Breast epithelium (tissue), 4 donors: Measurements from ENCODE around the gene SCEL. TPM values are rescaled to one million over a fixed set of nuclear protein-coding genes. Genes with fewer than 3 reads are reported as not detected.

Source experiments
- DNase-seq, 2 donors: peaks; one replicate each; pipeline ENCODE4 v3.0.0-alpha.2; 2019; ENCODE audit warnings: low spot score in 2 of 2
- H3K27ac ChIP-seq, 2 donors: fragments of 200-600 bp; sonication (generic) in 1 of 2; one replicate each; pipeline ENCODE4 v1.5.1; 2016 to 2019; ENCODE audit warnings: mild to moderate bottlenecking in 1 of 2
- H3K27me3 ChIP-seq, 2 donors: fragments of 200-600 bp; sonication (generic) in 1 of 2; one replicate each; pipeline versions ENCODE4 v1.5.1 to v1.6.0; 2017 to 2019; ENCODE audit warnings: control low read depth in 1 of 2, mild to moderate bottlenecking in 1 of 2
- H3K36me3 ChIP-seq: fragments of 200-600 bp; one replicate; pipeline ENCODE4 v1.5.1; 2019
- H3K4me1 ChIP-seq, 2 donors: fragments of 200-600 bp; sonication (generic); one replicate each; pipeline ENCODE4 v1.5.1; 2016 to 2019; ENCODE audit warnings: control low read depth in 1 of 2
- H3K4me3 ChIP-seq, 3 donors: fragments of 200-600 bp; sonication (generic); 1 replicate in 2 of 3; 2 replicates in 1 of 3; pipeline ENCODE4 v1.5.1; 2016 to 2019; ENCODE audit warnings: mild to moderate bottlenecking in 3 of 3, moderate library complexity in 2 of 3
- H3K9me3 ChIP-seq, 2 donors: fragments of 200-600 bp; sonication (generic) in 1 of 2; one replicate each; pipeline ENCODE4 v1.5.1; 2016 to 2019; ENCODE audit warnings: control low read depth in 1 of 2
- POLR2A ChIP-seq: fragments of 450-650 bp; IDR thresholded peaks from one replicate; pipeline ENCODE4 v1.6.1; 2016; ENCODE audit warnings: antibody characterized with exemption, mild to moderate bottlenecking, moderate library complexity
- POLR2AphosphoS5 ChIP-seq, 3 donors: sonication (generic); formaldehyde crosslinking; IDR thresholded peaks; one replicate each; pipeline ENCODE4 v1.6.1; 2017; ENCODE audit warnings: antibody characterized with exemption in 3 of 3
- intact Hi-C: fragments of 100-400 bp; cut with DNase I; formaldehyde crosslinking; loops from one replicate; pipeline ENCODE4 v1.15.1; 2023; ENCODE audit warnings: low total_unique reads
- total RNA-seq, 3 donors: library from RNA; depleted of rRNA; stranded (reverse); fragments of >200 nt; gene quantifications; one replicate each; pipeline ENCODE4 v1.1.0, GENCODE V29; 2016
- TF ChIP-seq, protein P1 (sequence below), 3 donors: fragments of 450-650 bp; IDR thresholded peaks; one replicate each; pipeline ENCODE4 v1.5.1; 2016 to 2017; ENCODE audit warnings: antibody characterized with exemption in 3 of 3, mild to moderate bottlenecking in 3 of 3, moderate library complexity in 3 of 3

Gene SCEL
- total RNA-seq, 3 donors from 2014 or later: under 0.01 to 0.88 TPM; not detected in 1

DNA sequence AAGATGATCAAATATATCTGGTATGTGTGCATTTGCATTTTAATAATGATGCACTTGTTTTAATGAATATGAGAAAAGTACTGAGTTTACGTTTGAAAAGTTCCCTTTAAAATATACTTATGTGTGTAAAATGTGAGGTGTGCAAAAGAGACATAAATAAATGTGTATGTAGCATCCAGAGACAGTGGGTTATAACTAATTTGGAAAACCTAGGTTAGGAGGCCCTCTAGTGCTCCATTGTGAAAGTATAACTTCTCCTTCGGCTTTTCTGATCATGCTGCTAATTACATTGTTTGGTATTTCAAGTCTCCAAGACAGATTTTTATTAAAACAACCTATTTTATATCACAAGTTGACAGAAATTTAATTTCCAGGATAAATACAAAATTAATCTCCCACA is 30.1 kb downstream of the SCEL start:
- H3K27me3 ChIP-seq: no peaks in the 10 kb centered on the region
- no peaks in the 10 kb centered on the region for H3K4me1 ChIP-seq
- no peak overlapping the region for H3K4me3 ChIP-seq
- no peaks in the 10 kb centered on the region for H3K9me3 ChIP-seq
- no peak for DNase-seq
- no peak for TF ChIP-seq POLR2AphosphoS5 (IDR thresholded peaks at IDR 0.05)
- TF ChIP-seq, protein P1, sequence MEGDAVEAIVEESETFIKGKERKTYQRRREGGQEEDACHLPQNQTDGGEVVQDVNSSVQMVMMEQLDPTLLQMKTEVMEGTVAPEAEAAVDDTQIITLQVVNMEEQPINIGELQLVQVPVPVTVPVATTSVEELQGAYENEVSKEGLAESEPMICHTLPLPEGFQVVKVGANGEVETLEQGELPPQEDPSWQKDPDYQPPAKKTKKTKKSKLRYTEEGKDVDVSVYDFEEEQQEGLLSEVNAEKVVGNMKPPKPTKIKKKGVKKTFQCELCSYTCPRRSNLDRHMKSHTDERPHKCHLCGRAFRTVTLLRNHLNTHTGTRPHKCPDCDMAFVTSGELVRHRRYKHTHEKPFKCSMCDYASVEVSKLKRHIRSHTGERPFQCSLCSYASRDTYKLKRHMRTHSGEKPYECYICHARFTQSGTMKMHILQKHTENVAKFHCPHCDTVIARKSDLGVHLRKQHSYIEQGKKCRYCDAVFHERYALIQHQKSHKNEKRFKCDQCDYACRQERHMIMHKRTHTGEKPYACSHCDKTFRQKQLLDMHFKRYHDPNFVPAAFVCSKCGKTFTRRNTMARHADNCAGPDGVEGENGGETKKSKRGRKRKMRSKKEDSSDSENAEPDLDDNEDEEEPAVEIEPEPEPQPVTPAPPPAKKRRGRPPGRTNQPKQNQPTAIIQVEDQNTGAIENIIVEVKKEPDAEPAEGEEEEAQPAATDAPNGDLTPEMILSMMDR (IDR thresholded peaks at IDR 0.05): peak in 2 of 3 donors; percentile 33 to 35
- TF ChIP-seq POLR2A: no peak
- no peaks in the 10 kb centered on the region for H3K36me3 ChIP-seq
- intact Hi-C loops: no loop called here
- H3K27ac ChIP-seq: no peak overlapping the region

DNA sequence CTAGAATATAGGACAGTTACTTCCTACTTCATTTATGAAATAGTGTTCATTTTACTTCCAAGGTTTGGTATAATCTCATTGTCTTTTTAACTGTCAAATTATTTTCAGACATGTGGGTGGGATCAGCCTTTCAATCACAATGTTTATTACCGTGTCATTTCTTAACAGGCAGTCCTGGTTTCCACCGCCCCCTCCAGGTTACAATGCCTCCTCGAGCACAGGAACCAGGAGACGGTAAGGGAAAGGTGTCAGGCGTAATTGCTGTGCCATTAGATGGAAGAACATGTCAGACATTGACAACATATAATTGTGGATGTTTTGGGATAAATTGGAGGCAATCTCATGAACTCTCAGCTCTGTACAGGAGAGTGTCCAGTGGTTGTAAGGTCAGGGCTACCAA is 36.5 kb downstream of the SCEL start:
- Histone ChIP-seq H3K36me3 (no peaks in the 10 kb centered on the region), H3K4me3 (no peak overlapping the region), H3K9me3 (no peaks in the 10 kb centered on the region), H3K4me1 (no peaks in the 10 kb centered on the region), H3K27me3 (no peaks in the 10 kb centered on the region), H3K27ac (no peak overlapping the region)
- DNase-seq: no peak
- TF ChIP-seq POLR2A: no peak
- TF ChIP-seq, protein P1 (IDR thresholded peaks at IDR 0.05): no peak
- TF ChIP-seq POLR2AphosphoS5 (IDR thresholded peaks at IDR 0.05): no peak
- intact Hi-C loops: no loop called here

DNA sequence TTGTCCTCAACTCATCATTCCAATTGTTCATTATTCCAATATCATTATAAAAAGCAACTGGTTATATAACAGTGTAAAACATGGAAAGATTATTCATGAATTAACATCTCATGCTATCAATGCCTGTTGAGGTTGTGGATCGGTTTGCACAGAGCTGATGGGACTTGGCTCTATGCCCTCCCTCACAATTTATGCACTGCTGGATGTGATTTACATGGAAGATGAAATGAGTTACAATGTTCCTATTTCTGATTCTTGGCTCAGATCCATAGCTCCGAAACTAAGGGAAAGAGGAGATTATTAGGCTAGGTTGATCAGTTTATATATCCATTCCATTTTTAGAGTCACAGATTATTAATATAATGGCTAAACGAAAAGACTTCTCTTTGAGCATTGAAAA is 38.6 kb downstream of the SCEL start:
- H3K9me3 ChIP-seq: no peaks in the 10 kb centered on the region
- no peak for DNase-seq
- no peaks in the 10 kb centered on the region for H3K36me3 ChIP-seq
- no peak for TF ChIP-seq POLR2A
- TF ChIP-seq, protein P1 (IDR thresholded peaks at IDR 0.05): no peak
- TF ChIP-seq POLR2AphosphoS5 (IDR thresholded peaks at IDR 0.05): no peak
- H3K4me3 ChIP-seq: no peak overlapping the region
- H3K4me1 ChIP-seq: no peaks in the 10 kb centered on the region
- intact Hi-C loops: no loop called here
- H3K27ac ChIP-seq: no peak overlapping the region
- no peaks in the 10 kb centered on the region for H3K27me3 ChIP-seq

DNA sequence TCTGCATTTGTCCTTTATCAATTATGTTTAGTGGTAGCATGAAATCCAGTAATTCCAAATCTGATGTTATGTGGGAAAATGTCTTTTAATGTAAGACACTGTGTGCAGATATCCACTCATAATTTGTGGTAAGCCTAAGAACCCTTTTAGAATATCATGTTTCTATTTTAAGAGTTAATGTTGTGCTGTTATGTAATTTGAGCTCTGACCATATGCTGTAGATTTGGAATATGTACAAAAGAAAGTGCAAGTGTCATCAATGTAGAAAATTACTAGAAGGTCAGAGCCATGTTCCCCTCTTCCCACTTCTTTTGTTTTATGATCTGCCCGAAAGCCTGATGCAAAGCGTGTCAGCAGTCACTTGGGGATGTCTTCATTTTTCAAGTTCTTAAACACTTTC is 44.5 kb downstream of the SCEL start:
- Histone ChIP-seq H3K36me3 (no peaks in the 10 kb centered on the region), H3K4me1 (no peaks in the 10 kb centered on the region), H3K27ac (no peak overlapping the region), H3K27me3 (no peaks in the 10 kb centered on the region), H3K4me3 (no peak overlapping the region), H3K9me3 (no peaks in the 10 kb centered on the region)
- intact Hi-C loops: no loop called here
- no peak for DNase-seq
- no peak for TF ChIP-seq POLR2A
- TF ChIP-seq POLR2AphosphoS5 (IDR thresholded peaks at IDR 0.05): no peak

DNA sequence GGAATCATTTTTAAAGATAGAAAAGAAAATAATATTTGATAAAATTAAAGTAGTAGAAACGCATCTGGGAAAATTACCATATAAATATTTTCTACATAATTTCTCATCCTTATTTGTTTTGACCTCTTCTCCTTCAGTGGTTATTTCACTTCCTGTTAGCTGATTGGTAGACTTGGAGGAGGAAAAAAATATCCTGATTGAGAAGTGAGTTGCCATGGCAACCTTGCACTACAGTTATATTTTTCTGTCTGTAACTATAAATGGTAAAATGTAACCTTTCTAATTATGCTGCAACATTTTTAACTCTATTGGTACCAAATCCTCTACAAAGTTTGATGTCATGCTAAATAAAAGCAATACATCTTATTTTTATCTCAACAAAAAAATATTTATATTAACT is 45.2 kb downstream of the SCEL start:
- Histone ChIP-seq H3K9me3 (no peaks in the 10 kb centered on the region), H3K27me3 (no peaks in the 10 kb centered on the region), H3K27ac (no peak overlapping the region), H3K4me3 (no peak overlapping the region), H3K4me1 (no peaks in the 10 kb centered on the region), H3K36me3 (no peaks in the 10 kb centered on the region)
- intact Hi-C loops: no loop called here
- no peak for DNase-seq
- TF ChIP-seq, protein P1 (IDR thresholded peaks at IDR 0.05): no peak
- TF ChIP-seq POLR2AphosphoS5 (IDR thresholded peaks at IDR 0.05): no peak

DNA sequence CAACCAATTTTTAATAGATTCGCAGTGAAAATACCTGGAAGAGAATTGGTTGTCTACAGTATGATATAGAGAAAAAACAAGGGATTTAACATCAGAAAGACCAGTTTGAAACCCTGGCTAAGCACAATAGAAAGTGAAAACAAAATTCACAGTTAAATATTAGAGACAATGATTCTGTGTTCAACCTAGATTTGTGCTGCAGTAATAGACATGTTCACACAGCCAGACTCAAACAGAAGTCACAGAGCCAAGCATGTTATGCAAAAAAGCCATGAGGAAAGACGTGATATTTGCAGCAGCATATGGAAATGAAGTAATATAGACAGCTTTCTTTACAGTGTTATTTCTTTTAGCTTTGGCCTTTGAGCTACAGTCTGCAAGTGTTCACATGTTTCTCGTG is 48.1 kb downstream of the SCEL start:
- Histone ChIP-seq H3K4me1 (no peaks in the 10 kb centered on the region), H3K36me3 (no peaks in the 10 kb centered on the region), H3K27me3 (no peaks in the 10 kb centered on the region), H3K9me3 (no peaks in the 10 kb centered on the region), H3K27ac (peak overlapping the region in 1 of 2 donors; percentile 3), H3K4me3 (peak overlapping the region in 2 of 3 donors; percentile 6 to 22)
- DNase-seq: no peak
- TF ChIP-seq POLR2AphosphoS5 (IDR thresholded peaks at IDR 0.05) (no peak), POLR2A (no peak)
- TF ChIP-seq, protein P1 (IDR thresholded peaks at IDR 0.05): no peak
- intact Hi-C loops: no loop called here
